HG03354 (cell line): ENCODE data around the gene SP5.
A peak's percentile ranks its signal among the peaks of the same experiment; 100 is the strongest.
"Not testable (repeated sequence)": the region's sequence is repeated elsewhere in the genome, so short reads cannot be mapped to it uniquely, and the experiment has no call there.

ENCODE experiments used
- ATAC-seq: cut with Tn5 transposase; IDR thresholded peaks from one replicate; pipeline ENCODE4 v1.9.1; 2021; ENCODE audit warnings: mild to moderate bottlenecking; ENCODE audit not compliant: unreplicated experiment, poor library complexity, severe bottlenecking

SP5 gene

GRCh38 chr2:170715062-170715931, at the start of gene SP5:
TSS of gene SP5 (plus strand) at chr2:170715337. CDS start at chr2:170715513, 176 bp downstream.
- ATAC-seq: no peak

- ATAC-seq: no peak
Measured at GRCh38 chr2:170665743-170666142, 49.4 kb upstream of the SP5 start.

GRCh38 chr2:170669909-170670308, 45.2 kb upstream of the SP5 start:
- no peak for ATAC-seq

- no peak for ATAC-seq
Measured at GRCh38 chr2:170670651-170671050, 44.5 kb upstream of the SP5 start.

- ATAC-seq: no peak
Measured at GRCh38 chr2:170671079-170671478, 44.1 kb upstream of the SP5 start.

- not testable (repeated sequence) for ATAC-seq
Measured at GRCh38 chr2:170674282-170674681, 40.9 kb upstream of the SP5 start.

- no peak for ATAC-seq
Measured at GRCh38 chr2:170675701-170676100, 39.4 kb upstream of the SP5 start.

- no peak for ATAC-seq
Measured at GRCh38 chr2:170679607-170680079, 35.5 kb upstream of the SP5 start.

- peak; percentile 88 for ATAC-seq
Measured at GRCh38 chr2:170680172-170680941, 34.8 kb upstream of the SP5 start.

- ATAC-seq: no peak
Measured at GRCh38 chr2:170681311-170681710, 33.8 kb upstream of the SP5 start.

- ATAC-seq: no peak
Measured at GRCh38 chr2:170685591-170685990, 29.5 kb upstream of the SP5 start.

GRCh38 chr2:170689481-170689880, 25.7 kb upstream of the SP5 start:
- no peak for ATAC-seq

- no peak for ATAC-seq
Measured at GRCh38 chr2:170690640-170691039, 24.5 kb upstream of the SP5 start.

GRCh38 chr2:170694316-170694715, 20.8 kb upstream of the SP5 start:
- ATAC-seq: no peak

GRCh38 chr2:170695521-170696410, 19.4 kb upstream of the SP5 start:
- ATAC-seq: no peak

- no peak for ATAC-seq
Measured at GRCh38 chr2:170696948-170697347, 18.2 kb upstream of the SP5 start.

GRCh38 chr2:170701011-170701410, 14.1 kb upstream of the SP5 start:
- ATAC-seq: no peak

- ATAC-seq: no peak
Measured at GRCh38 chr2:170703776-170704476, 11.2 kb upstream of the SP5 start.
